ENCODE measurements around the gene RPL34.

GRCh38 chr4:108622022-108622421, 1.6 kb downstream of the RPL34 start:
- TF ChIP-seq CTCF (IDR thresholded peaks at IDR 0.05), result no peak
- TF ChIP-seq POLR2A (IDR thresholded peaks at IDR 0.05), result no peak

Data from uterus (tissue), 2 donors.